ENCODE data around the gene TENT4A. TPM values are rescaled to one million over a fixed set of nuclear protein-coding genes. Genes with fewer than 3 reads are reported as not detected.
A peak's percentile ranks its signal among the peaks of the same experiment; 100 is the strongest.
"Not testable (repeated sequence)": the region's sequence is repeated elsewhere in the genome, so short reads cannot be mapped to it uniquely, and the experiment has no call there.

TENT4A gene
- total RNA-seq: 10 to 100 TPM; 12.8 to 37.4 (median 27.2) TPM
- 1 to 10 TPM; 3.5 to 8.4 (median 4.2) TPM for polyA plus RNA-seq
- long read RNA-seq, donor 1: 0 reads
- long read RNA-seq, donor 2, full-length matches to known transcripts: 3 of 3 reads
- long read RNA-seq, donor 2, partial matches to known transcripts: 0 of 3 reads
- long read RNA-seq, donor 2, other reads (novel, unspliced or antisense): 0 of 3 reads
- long read RNA-seq, donor 3: 0 reads
- long read RNA-seq, donor 4: 0 reads
- long read RNA-seq, donor 5, full-length matches to known transcripts: 3 of 3 reads
- long read RNA-seq, donor 5, partial matches to known transcripts: 0 of 3 reads
- long read RNA-seq, donor 5, other reads (novel, unspliced or antisense): 0 of 3 reads
- long read RNA-seq, donor 6, full-length matches to known transcripts: 5 of 21 reads
- long read RNA-seq, donor 6, partial matches to known transcripts: 16 of 21 reads
- long read RNA-seq, donor 6, other reads (novel, unspliced or antisense): 0 of 21 reads
- long read RNA-seq, donor 7, partial matches to known transcripts: 0 of 1 reads
- long read RNA-seq, donor 7, other reads (novel, unspliced or antisense): 0 of 1 reads
- long read RNA-seq, donor 8: 0 reads
- long read RNA-seq, donor 9, partial matches to known transcripts: 0 of 2 reads
- long read RNA-seq, donor 9, other reads (novel, unspliced or antisense): 0 of 2 reads
- long read RNA-seq, donor 10: 0 reads

DNA sequence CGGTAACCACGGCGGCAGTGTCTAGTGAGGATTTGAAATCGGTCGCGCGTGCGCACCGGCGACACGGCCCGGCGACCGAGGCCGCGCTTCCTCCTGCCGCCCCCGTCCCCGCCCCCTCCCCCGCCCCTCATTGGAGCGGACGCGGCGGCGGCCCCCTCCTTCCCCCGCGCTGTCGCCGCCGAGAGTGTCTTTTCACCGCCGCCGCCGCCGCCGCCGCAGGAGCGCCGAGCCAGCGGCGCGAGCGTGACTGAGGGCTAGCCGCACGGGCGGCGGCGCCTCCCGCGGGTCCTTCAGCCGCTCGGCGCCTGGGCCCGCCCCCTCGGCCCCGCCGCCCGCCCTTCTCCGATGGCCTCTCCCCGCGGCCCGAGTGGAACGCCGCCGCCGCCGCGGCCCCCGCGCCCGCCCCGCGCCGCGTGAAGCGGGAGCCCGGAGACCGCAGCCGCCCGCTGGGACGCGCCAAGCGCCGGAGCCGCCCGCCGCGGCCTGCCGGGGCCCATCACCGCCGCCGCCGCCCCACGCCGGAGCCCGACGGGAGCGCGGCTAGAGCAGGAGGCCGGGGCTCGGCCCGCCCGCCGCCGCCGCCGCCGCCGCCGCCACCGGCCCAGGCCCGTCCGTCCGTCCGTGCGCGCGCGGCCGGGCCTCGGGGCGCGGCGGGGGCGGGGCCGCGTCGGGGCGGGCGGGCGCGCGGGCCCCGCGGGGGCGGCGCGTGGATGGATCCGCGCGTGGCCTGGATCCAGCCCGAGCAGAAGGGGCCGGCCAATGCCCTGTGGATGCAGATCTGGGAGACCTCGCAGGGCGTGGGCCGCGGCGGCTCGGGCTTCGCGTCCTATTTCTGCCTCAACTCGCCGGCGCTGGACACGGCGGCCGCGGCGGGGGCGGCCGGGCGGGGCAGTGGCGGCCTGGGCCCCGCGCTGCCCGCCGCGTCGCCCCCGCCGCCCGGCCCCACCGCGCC, at the start of gene TENT4A:
TSS of gene TENT4A (plus strand) at position 159 of the 952 bp plus-strand sequence. CDS start at position 711, 552 bp downstream.
- Histone ChIP-seq H3K27ac (peak within 1 kb of the TSS; percentile 89 to 99 (median 98)), H3K4me1 (peaks cover 41 to 49% (median 48%) of the 10 kb centered on the region in 4 donors), H3K36me3 (peaks cover 0 to 5% (median 0%) of the 10 kb centered on the region in 4 donors), H3K4me3 (peak within 1 kb of the TSS; percentile 56 to 94 (median 70)), H3K27me3 (no peaks in the 10 kb centered on the region), H3K9me3 (no peaks in the 10 kb centered on the region)
- DNase-seq: peak in 1 of 2 donors; percentile 62
- intact Hi-C loops (cut with DNase I; ENCODE audit: low total_unique reads): no loop called here
- WGBS, 5 donors: 0 to 1% (median 1%) methylated on average over 19 to 170 of the region's 174 CpGs
- TF ChIP-seq POLR2AphosphoS5 (IDR thresholded peaks at IDR 0.05): peak in 1 of 3 donors; percentile 34
- no peak for TF ChIP-seq POLR2A (IDR thresholded peaks at IDR 0.05)

GRCh38 chr5:6666762-6667161, 46.5 kb upstream of the TENT4A start:
- no peak overlapping the region for H3K27ac ChIP-seq
- no peak for DNase-seq
- peaks cover 0 to 48% (median 32%) of the 10 kb centered on the region in 4 donors for H3K36me3 ChIP-seq
- intact Hi-C loops (cut with DNase I; ENCODE audit: low total_unique reads): no loop called here
- H3K9me3 ChIP-seq: no peaks in the 10 kb centered on the region
- H3K27me3 ChIP-seq: no peaks in the 10 kb centered on the region
- no peak for TF ChIP-seq POLR2AphosphoS5 (IDR thresholded peaks at IDR 0.05)
- TF ChIP-seq EP300 (IDR thresholded peaks at IDR 0.05): no peak
- TF ChIP-seq, protein P1, sequence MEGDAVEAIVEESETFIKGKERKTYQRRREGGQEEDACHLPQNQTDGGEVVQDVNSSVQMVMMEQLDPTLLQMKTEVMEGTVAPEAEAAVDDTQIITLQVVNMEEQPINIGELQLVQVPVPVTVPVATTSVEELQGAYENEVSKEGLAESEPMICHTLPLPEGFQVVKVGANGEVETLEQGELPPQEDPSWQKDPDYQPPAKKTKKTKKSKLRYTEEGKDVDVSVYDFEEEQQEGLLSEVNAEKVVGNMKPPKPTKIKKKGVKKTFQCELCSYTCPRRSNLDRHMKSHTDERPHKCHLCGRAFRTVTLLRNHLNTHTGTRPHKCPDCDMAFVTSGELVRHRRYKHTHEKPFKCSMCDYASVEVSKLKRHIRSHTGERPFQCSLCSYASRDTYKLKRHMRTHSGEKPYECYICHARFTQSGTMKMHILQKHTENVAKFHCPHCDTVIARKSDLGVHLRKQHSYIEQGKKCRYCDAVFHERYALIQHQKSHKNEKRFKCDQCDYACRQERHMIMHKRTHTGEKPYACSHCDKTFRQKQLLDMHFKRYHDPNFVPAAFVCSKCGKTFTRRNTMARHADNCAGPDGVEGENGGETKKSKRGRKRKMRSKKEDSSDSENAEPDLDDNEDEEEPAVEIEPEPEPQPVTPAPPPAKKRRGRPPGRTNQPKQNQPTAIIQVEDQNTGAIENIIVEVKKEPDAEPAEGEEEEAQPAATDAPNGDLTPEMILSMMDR (IDR thresholded peaks at IDR 0.05): no peak
- TF ChIP-seq POLR2A (IDR thresholded peaks at IDR 0.05): no peak
- 90 to 97% (median 95%) methylated on average over 11 to 15 of the region's 15 CpGs for WGBS, 5 donors
- H3K4me1 ChIP-seq: no peaks in the 10 kb centered on the region
- H3K4me3 ChIP-seq: no peak overlapping the region

DNA sequence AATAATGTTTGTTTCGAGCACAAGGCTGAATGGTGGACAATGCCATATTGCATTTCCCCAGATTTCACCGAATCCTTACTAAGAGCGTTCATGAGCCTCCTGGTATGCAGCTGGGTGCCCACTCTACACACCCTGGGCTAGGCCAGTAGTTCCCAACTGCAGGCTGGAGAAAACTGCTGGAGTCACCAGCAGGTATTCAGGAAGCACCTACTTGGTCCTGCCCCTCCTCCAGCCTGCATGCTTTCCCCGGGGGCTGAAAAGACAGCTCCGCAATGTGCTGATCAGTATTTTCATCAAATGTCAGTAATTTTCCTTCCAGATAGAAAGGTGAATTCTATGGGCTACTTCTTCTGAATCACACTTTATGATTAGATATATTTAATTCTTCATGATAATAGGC, 45.6 kb upstream of the TENT4A start:
- no peaks in the 10 kb centered on the region for H3K9me3 ChIP-seq
- H3K27me3 ChIP-seq: no peaks in the 10 kb centered on the region
- no peak for TF ChIP-seq POLR2A (IDR thresholded peaks at IDR 0.05)
- TF ChIP-seq, protein P1 (IDR thresholded peaks at IDR 0.05): no peak
- TF ChIP-seq POLR2AphosphoS5 (IDR thresholded peaks at IDR 0.05): no peak
- TF ChIP-seq EP300 (IDR thresholded peaks at IDR 0.05): no peak
- no peak overlapping the region for H3K4me3 ChIP-seq
- no peak for DNase-seq
- H3K27ac ChIP-seq: no peak overlapping the region
- 84 to 96% (median 94%) methylated on average over 5 of the region's 5 CpGs for WGBS, 5 donors
- intact Hi-C loops (cut with DNase I; ENCODE audit: low total_unique reads): no loop called here
- peaks cover 0 to 47% (median 28%) of the 10 kb centered on the region in 4 donors for H3K36me3 ChIP-seq
- H3K4me1 ChIP-seq: no peaks in the 10 kb centered on the region

DNA sequence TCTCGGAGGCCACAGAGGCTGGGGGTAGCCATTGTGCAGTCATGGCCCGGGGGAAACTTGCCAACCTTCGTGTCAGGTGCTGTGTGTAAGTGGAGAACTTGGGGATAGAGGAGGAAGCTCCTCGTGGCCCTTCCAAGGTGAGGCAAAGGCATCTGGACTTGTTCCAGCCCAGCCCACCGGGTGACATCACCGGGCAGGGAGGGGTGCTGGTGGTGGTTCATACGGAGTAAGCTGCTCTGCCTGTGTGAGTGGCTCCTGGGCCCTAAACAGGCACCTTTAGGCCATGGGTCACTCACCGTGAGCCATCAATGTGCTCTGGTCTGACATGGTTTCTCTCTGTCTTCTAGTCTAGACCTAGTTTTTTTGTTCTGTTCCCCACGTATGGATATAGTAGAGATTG, 44.5 kb upstream of the TENT4A start:
- H3K27me3 ChIP-seq; H3K9me3 ChIP-seq; H3K4me3 ChIP-seq; H3K27ac ChIP-seq; DNase-seq; H3K4me1 ChIP-seq; intact Hi-C loops (cut with DNase I; ENCODE audit: low total_unique reads): not testable (repeated sequence)
- 83 to 89% (median 86%) methylated on average over 8 to 9 of the region's 9 CpGs for WGBS, 5 donors
- peaks cover 0 to 36% (median 20%) of the 10 kb centered on the region in 4 donors for H3K36me3 ChIP-seq

GRCh38 chr5:6673031-6673430, 40.2 kb upstream of the TENT4A start:
- peaks cover 0 to 16% (median 10%) of the 10 kb centered on the region in 4 donors for H3K36me3 ChIP-seq
- WGBS, 5 donors: 74 to 92% (median 87%) methylated on average over 5 of the region's 5 CpGs

More at GRCh38 chr5:6673031-6673430, 40.2 kb upstream of the TENT4A start:
- Histone ChIP-seq H3K4me3 (no peak overlapping the region), H3K9me3 (no peaks in the 10 kb centered on the region), H3K27me3 (no peaks in the 10 kb centered on the region), H3K27ac (no peak overlapping the region), H3K4me1 (no peaks in the 10 kb centered on the region)
- no peak for DNase-seq
- intact Hi-C loops (cut with DNase I; ENCODE audit: low total_unique reads): no loop called here
- TF ChIP-seq EP300 (IDR thresholded peaks at IDR 0.05): no peak
- TF ChIP-seq, protein P1 (IDR thresholded peaks at IDR 0.05): no peak

Data from stomach (tissue), 19 donors.